Duodenal mucosa (tissue), 2 donors: Measurements from ENCODE around the gene STAG3.

Source experiments
- H3K27ac ChIP-seq: one replicate; pipeline ENCODE4 v1.7.0; 2013; ENCODE audit warnings: low read depth, low read length
- H3K27me3 ChIP-seq, 2 donors: one replicate each; pipeline ENCODE4 v1.7.0; 2013; ENCODE audit warnings: low read length in 2 of 2, control low read depth in 1 of 2; ENCODE audit not compliant: insufficient read depth in 2 of 2, control insufficient read depth in 1 of 2
- H3K36me3 ChIP-seq, 2 donors: one replicate each; pipeline ENCODE4 v1.7.0; 2013; ENCODE audit warnings: low read length in 2 of 2, control low read depth in 1 of 2; ENCODE audit not compliant: insufficient read depth in 2 of 2, control insufficient read depth in 1 of 2
- H3K4me1 ChIP-seq, 2 donors: one replicate each; pipeline ENCODE4 v1.7.0; 2013; ENCODE audit warnings: low read length in 2 of 2, control low read depth in 1 of 2; ENCODE audit not compliant: insufficient read depth in 2 of 2, control insufficient read depth in 1 of 2
- H3K4me3 ChIP-seq, 2 donors: one replicate each; pipeline ENCODE4 v1.7.0; 2013; ENCODE audit warnings: low read length in 2 of 2, low read depth in 1 of 2
- H3K9ac ChIP-seq, 2 donors: one replicate each; pipeline ENCODE4 v1.7.0; 2013; ENCODE audit warnings: low read length in 2 of 2, low read depth in 1 of 2
- H3K9me3 ChIP-seq, 2 donors: one replicate each; pipeline ENCODE4 v1.7.0; 2013; ENCODE audit warnings: low read length in 2 of 2, control low read depth in 1 of 2; ENCODE audit not compliant: control insufficient read depth in 1 of 2

STAG3 gene

GRCh38 chr7:100166317-100166940 lies 11.3 kb upstream of the STAG3 start:
- Histone ChIP-seq H3K4me3 (no peak overlapping the region), H3K27me3 (peaks cover 3 to 13% of the 10 kb centered on the region in 2 donors)

GRCh38 chr7:100166970-100167911 lies 10.5 kb upstream of the STAG3 start:
- Histone ChIP-seq H3K4me3 (peak overlapping the region; percentile 77 to 80), H3K27me3 (peaks cover 3 to 13% of the 10 kb centered on the region in 2 donors), H3K9me3 (no peaks in the 10 kb centered on the region), H3K9ac (peak overlapping the region in 1 of 2 donors; percentile 64), H3K4me1 (peaks cover 24 to 36% of the 10 kb centered on the region in 2 donors), H3K36me3 (no peaks in the 10 kb centered on the region), H3K27ac (no peak overlapping the region)

More at GRCh38 chr7:100166317-100166940, 11.3 kb upstream of the STAG3 start:
- Histone ChIP-seq H3K9me3 (no peaks in the 10 kb centered on the region), H3K9ac (no peak overlapping the region), H3K36me3 (no peaks in the 10 kb centered on the region), H3K27ac (no peak overlapping the region), H3K4me1 (peaks cover 24 to 36% of the 10 kb centered on the region in 2 donors)

GRCh38 chr7:100167912-100168323 lies 9.8 kb upstream of the STAG3 start:
- no peaks in the 10 kb centered on the region for H3K36me3 ChIP-seq
- peak overlapping the region; percentile 77 to 80 for H3K4me3 ChIP-seq
- peaks cover 22 to 34% of the 10 kb centered on the region in 2 donors for H3K4me1 ChIP-seq
- H3K9ac ChIP-seq = peak overlapping the region; percentile 64
- peaks cover 3 to 13% of the 10 kb centered on the region in 2 donors for H3K27me3 ChIP-seq
- H3K9me3 ChIP-seq = no peaks in the 10 kb centered on the region
- no peak overlapping the region for H3K27ac ChIP-seq

GRCh38 chr7:100169147-100169850 lies 8.4 kb upstream of the STAG3 start:
- Histone ChIP-seq H3K9me3 (no peaks in the 10 kb centered on the region), H3K27ac (no peak overlapping the region), H3K27me3 (peaks cover 3 to 13% of the 10 kb centered on the region in 2 donors), H3K4me3 (no peak overlapping the region), H3K9ac (no peak overlapping the region), H3K4me1 (peaks cover 19 to 28% of the 10 kb centered on the region in 2 donors), H3K36me3 (no peaks in the 10 kb centered on the region)

- no peak overlapping the region for H3K27ac ChIP-seq
- no peak overlapping the region for H3K9ac ChIP-seq
- no peaks in the 10 kb centered on the region for H3K36me3 ChIP-seq
- H3K27me3 ChIP-seq = peaks cover 3 to 13% of the 10 kb centered on the region in 2 donors
- no peaks in the 10 kb centered on the region for H3K9me3 ChIP-seq
- peaks cover 19 to 28% of the 10 kb centered on the region in 2 donors for H3K4me1 ChIP-seq
- H3K4me3 ChIP-seq = no peak overlapping the region
These were observed 7.4 kb upstream of the STAG3 start for GRCh38 chr7:100170101-100170897.

GRCh38 chr7:100171087-100171681 lies 6.5 kb upstream of the STAG3 start:
- peak overlapping the region in 1 of 2 donors; percentile 28 for H3K4me3 ChIP-seq
- peaks cover 19 to 28% of the 10 kb centered on the region in 2 donors for H3K4me1 ChIP-seq
- H3K9me3 ChIP-seq = no peaks in the 10 kb centered on the region
- H3K27ac ChIP-seq = no peak overlapping the region
- H3K27me3 ChIP-seq = peaks cover 3 to 13% of the 10 kb centered on the region in 2 donors
- no peak overlapping the region for H3K9ac ChIP-seq
- no peaks in the 10 kb centered on the region for H3K36me3 ChIP-seq

- H3K4me3 ChIP-seq = peak overlapping the region in 1 of 2 donors; percentile 21
- peaks cover 3 to 17% of the 10 kb centered on the region in 2 donors for H3K27me3 ChIP-seq
These were observed 5.9 kb upstream of the STAG3 start for GRCh38 chr7:100171840-100172239.

GRCh38 chr7:100173806-100174495 lies 3.8 kb upstream of the STAG3 start:
- Histone ChIP-seq H3K27ac (no peak overlapping the region), H3K9ac (no peak overlapping the region), H3K36me3 (no peaks in the 10 kb centered on the region), H3K4me1 (peaks cover 0 to 14% of the 10 kb centered on the region in 2 donors), H3K27me3 (peaks cover 3 to 17% of the 10 kb centered on the region in 2 donors), H3K9me3 (no peaks in the 10 kb centered on the region), H3K4me3 (no peak overlapping the region)

More at GRCh38 chr7:100171840-100172239, 5.9 kb upstream of the STAG3 start:
- no peaks in the 10 kb centered on the region for H3K9me3 ChIP-seq
- peaks cover 19 to 28% of the 10 kb centered on the region in 2 donors for H3K4me1 ChIP-seq
- H3K27ac ChIP-seq = no peak overlapping the region
- no peak overlapping the region for H3K9ac ChIP-seq
- H3K36me3 ChIP-seq = no peaks in the 10 kb centered on the region
